ENCODE data around the gene FYB1. TPM values are rescaled to one million over a fixed set of nuclear protein-coding genes. Genes with fewer than 3 reads are reported as not detected.

The FYB1 gene
- total RNA-seq, 1 donor from 2014 or later, result 45.0 TPM

GRCh38 chr5:39146831-39147540 lies 72.4 kb downstream of the FYB1 start:
- Histone ChIP-seq H3K9me3 (no peaks in the 10 kb centered on the region), H3K4me3 (no peak overlapping the region), H3K27ac (no peak overlapping the region), H3K27me3 (no peaks in the 10 kb centered on the region), H3K4me1 (no peaks in the 10 kb centered on the region), H3K36me3 (no peaks in the 10 kb centered on the region)
- TF ChIP-seq CTCF (IDR thresholded peaks at IDR 0.05), result no peak
- intact Hi-C loops (cut with DNase I), result no loop called here
- ATAC-seq (no peak), DNase-seq (no peak)

- Histone ChIP-seq H3K27me3 (no peaks in the 10 kb centered on the region), H3K27ac (no peak overlapping the region), H3K9me3 (no peaks in the 10 kb centered on the region), H3K4me1 (no peaks in the 10 kb centered on the region), H3K36me3 (no peaks in the 10 kb centered on the region), H3K4me3 (no peak overlapping the region)
- TF ChIP-seq CTCF (IDR thresholded peaks at IDR 0.05), result no peak
- DNase-seq (no peak), ATAC-seq (no peak)
- intact Hi-C loops (cut with DNase I), result no loop called here
Measured at GRCh38 chr5:39143151-39143860, 76.1 kb downstream of the FYB1 start.

DNA sequence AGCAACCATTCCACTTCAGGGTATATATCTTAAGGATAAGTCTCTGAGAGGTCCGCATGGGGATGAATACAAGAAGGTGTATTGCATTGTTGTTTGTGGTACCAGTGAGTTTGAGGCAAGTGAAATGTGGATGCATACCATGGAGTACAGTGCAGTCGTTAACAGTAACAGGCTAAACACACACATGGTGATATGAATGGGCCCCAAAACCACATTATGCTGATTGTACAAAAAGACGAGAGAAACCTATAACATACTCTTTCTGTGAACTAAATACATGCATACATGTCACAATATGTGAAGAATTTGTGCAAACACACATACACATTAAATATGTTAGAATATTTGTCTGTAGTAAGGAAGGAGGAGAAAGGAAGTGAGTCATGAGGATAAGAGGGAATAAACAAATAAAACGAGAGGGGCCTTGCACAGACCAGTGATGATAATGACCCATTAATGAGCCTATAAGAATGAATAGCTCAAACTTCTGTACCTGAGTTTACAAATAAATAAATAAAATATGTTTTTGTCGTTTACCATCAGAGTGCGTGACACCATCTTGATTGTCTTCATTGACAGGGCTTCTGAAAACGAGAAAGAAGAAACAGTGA lies 78.7 kb downstream of the FYB1 start:
- H3K36me3 ChIP-seq, result no peaks in the 10 kb centered on the region
- ATAC-seq (no peak), DNase-seq (no peak)
- H3K27me3 ChIP-seq, result no peaks in the 10 kb centered on the region
- H3K9me3 ChIP-seq, result no peaks in the 10 kb centered on the region
- no peak for TF ChIP-seq CTCF (IDR thresholded peaks at IDR 0.05)
- intact Hi-C loops (cut with DNase I), result no loop called here
- H3K4me3 ChIP-seq, result no peak overlapping the region
- H3K27ac ChIP-seq, result no peak overlapping the region
- H3K4me1 ChIP-seq, result no peaks in the 10 kb centered on the region

DNA sequence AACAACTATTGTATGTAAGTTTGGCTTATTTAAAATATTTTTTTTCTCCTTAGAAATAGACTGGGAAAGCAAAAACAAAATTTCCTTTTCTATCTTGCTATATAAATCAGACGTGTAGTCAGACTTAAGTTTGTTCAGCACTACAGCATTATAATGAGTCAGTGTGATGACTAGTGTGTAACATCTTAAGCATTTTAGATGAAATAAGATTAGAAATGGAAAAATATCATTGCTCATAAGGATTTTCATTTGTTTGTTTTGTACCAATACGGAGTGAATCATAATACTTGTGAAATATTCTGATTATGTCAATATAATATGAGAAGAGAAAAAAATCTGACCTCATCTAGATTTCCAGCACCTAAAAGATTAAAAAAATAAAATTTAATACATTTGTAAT lies 80.5 kb downstream of the FYB1 start:
- no peaks in the 10 kb centered on the region for H3K27me3 ChIP-seq
- no peaks in the 10 kb centered on the region for H3K36me3 ChIP-seq
- DNase-seq (no peak), ATAC-seq (no peak)
- no peak overlapping the region for H3K4me3 ChIP-seq
- no peaks in the 10 kb centered on the region for H3K9me3 ChIP-seq
- no peak overlapping the region for H3K27ac ChIP-seq
- intact Hi-C loops (cut with DNase I), result no loop called here
- no peak for TF ChIP-seq CTCF (IDR thresholded peaks at IDR 0.05)
- H3K4me1 ChIP-seq, result no peaks in the 10 kb centered on the region

- Histone ChIP-seq H3K9me3 (no peaks in the 10 kb centered on the region), H3K4me1 (no peaks in the 10 kb centered on the region), H3K27me3 (no peaks in the 10 kb centered on the region), H3K36me3 (no peaks in the 10 kb centered on the region), H3K27ac (no peak overlapping the region), H3K4me3 (no peak overlapping the region)
- TF ChIP-seq CTCF (IDR thresholded peaks at IDR 0.05), result no peak
- intact Hi-C loops (cut with DNase I), result no loop called here
- ATAC-seq, result no peak
- no peak for DNase-seq
Measured at GRCh38 chr5:39137819-39138451, 81.4 kb downstream of the FYB1 start.
